GM06990 (cell line): Measurements from ENCODE around the gene MYL12B.
A peak's percentile ranks its signal among the peaks of the same experiment; 100 is the strongest.

ENCODE experiments used
- DNase-seq: peaks from one replicate; pipeline ENCODE4 v3.0.0-alpha.2; 2011; ENCODE audit not compliant: insufficient read length; ENCODE audit errors: extremely low read depth
- H3K27me3 ChIP-seq: replicated peaks from 2 replicates; pipeline ENCODE4 v1.6.0; 2011; ENCODE audit warnings: low read length; ENCODE audit not compliant: control insufficient read depth, insufficient read depth
- H3K36me3 ChIP-seq: 2 replicates; pipeline ENCODE4 v1.5.1; 2011; ENCODE audit warnings: low read length; ENCODE audit not compliant: control insufficient read depth, insufficient read depth
- H3K4me3 ChIP-seq: replicated peaks from 2 replicates; pipeline ENCODE4 v1.5.1; 2011; ENCODE audit warnings: low read depth, mild to moderate bottlenecking, control low read depth, low read length
- CTCF ChIP-seq: IDR thresholded peaks from 2 replicates; pipeline ENCODE4 v1.5.1; 2011; ENCODE audit warnings: low read length, control low read depth, mild to moderate bottlenecking, inconsistent platforms; ENCODE audit not compliant: insufficient read depth, poor library complexity, severe bottlenecking

MYL12B gene

GRCh38 chr18:3293196-3293951 lies 31.4 kb downstream of the MYL12B start:
- no peak for TF ChIP-seq CTCF
- no peak for DNase-seq
- no peaks in the 10 kb centered on the region for H3K36me3 ChIP-seq
- no peaks in the 10 kb centered on the region for H3K27me3 ChIP-seq
- H3K4me3 ChIP-seq = no peak overlapping the region

- DNase-seq = no peak
- no peak overlapping the region for H3K4me3 ChIP-seq
- TF ChIP-seq CTCF = no peak
- no peaks in the 10 kb centered on the region for H3K27me3 ChIP-seq
- H3K36me3 ChIP-seq = no peaks in the 10 kb centered on the region
Measured at GRCh38 chr18:3294435-3295080, 32.6 kb downstream of the MYL12B start.

GRCh38 chr18:3297025-3297984 lies 35.4 kb downstream of the MYL12B start:
- Histone ChIP-seq H3K36me3 (no peaks in the 10 kb centered on the region), H3K27me3 (no peaks in the 10 kb centered on the region), H3K4me3 (peak overlapping the region; percentile 70)
- peak; percentile 74 for DNase-seq
- TF ChIP-seq CTCF = peak; percentile 96

- Histone ChIP-seq H3K27me3 (no peaks in the 10 kb centered on the region), H3K36me3 (no peaks in the 10 kb centered on the region), H3K4me3 (no peak overlapping the region)
- TF ChIP-seq CTCF = no peak
- DNase-seq = no peak
Measured at GRCh38 chr18:3304832-3305231, 42.9 kb downstream of the MYL12B start.

- H3K4me3 ChIP-seq = no peak overlapping the region
- no peak for DNase-seq
- H3K27me3 ChIP-seq = no peaks in the 10 kb centered on the region
- no peak for TF ChIP-seq CTCF
- H3K36me3 ChIP-seq = no peaks in the 10 kb centered on the region
Measured at GRCh38 chr18:3305354-3305762, 43.4 kb downstream of the MYL12B start.
